H1 (cell line): ENCODE data around the gene RASGRF1. TPM values are rescaled to one million over a fixed set of nuclear protein-coding genes. Genes with fewer than 3 reads are reported as not detected.

ENCODE experiments used
- CBX5 ChIP-seq: fragments of 300-800, 300-1000 bp; sonication (generic); IDR thresholded peaks from 2 replicates; pipeline ENCODE4 v1.7.1; 2016; ENCODE audit warnings: antibody characterized with exemption, low read length, low read depth
- CBX8 ChIP-seq: fragments of 300-800, 300-1000 bp; sonication (generic); IDR thresholded peaks from 2 replicates; pipeline ENCODE4 v1.7.1; 2016; ENCODE audit warnings: low read depth, low read length, borderline replicate concordance
- NANOG ChIP-seq: IDR thresholded peaks from 2 replicates; pipeline ENCODE4 v1.6.1; 2011; ENCODE audit warnings: low read length, low read depth, mild to moderate bottlenecking, inconsistent platforms; ENCODE audit not compliant: insufficient read depth, poor library complexity, severe bottlenecking
- RXRA ChIP-seq: IDR thresholded peaks from 2 replicates; pipeline ENCODE4 v1.6.1; 2011; ENCODE audit warnings: low read depth, mild to moderate bottlenecking, low read length, moderate library complexity; ENCODE audit not compliant: insufficient read depth
- SP2 ChIP-seq: IDR thresholded peaks from 2 replicates; pipeline ENCODE4 v1.6.1; 2012; ENCODE audit warnings: mild to moderate bottlenecking, low read length, inconsistent platforms
- TAF1 ChIP-seq: IDR thresholded peaks from 2 replicates; pipeline ENCODE4 v1.6.1; 2011; ENCODE audit warnings: mild to moderate bottlenecking, low read depth, low read length
- YY1 ChIP-seq: IDR thresholded peaks from 2 replicates; pipeline ENCODE4 v1.6.1; 2011; ENCODE audit warnings: low read depth, mild to moderate bottlenecking, low read length
- polyA plus RNA-seq, 7 experiments: library from polyadenylated mRNA; depleted of rRNA in 3 of 7; stranded (reverse) in 5 of 7; unstranded in 2 of 7; fragments of >200 nt in 5 of 7; fragments of 200-250 nt in 2 of 7; gene quantifications; 1 replicate in 5 of 7; 2 replicates in 1 of 7; 4 replicates in 1 of 7; pipeline versions ENCODE4 v1.2.1 to v1.2.3, GENCODE V29; 2011 to 2013; ENCODE audit warnings: missing spikeins in 2 of 7, mixed read lengths in 2 of 7
- total RNA-seq: library from RNA; stranded (reverse); fragmentation: NEBNext Ultra II Directional; extraction: Animal tissue kit (Norgen Biotek cat#: 25700); gene quantifications from 2 replicates; pipeline ENCODE4 v1.2.1, GENCODE V29; 2021

Gene RASGRF1
- total and polyA plus RNA-seq, 2 of the 8 experiments (the other 6 are each of a cell fraction or from before 2014, with no cell fraction given) = 0.42 to 0.67 TPM

DNA sequence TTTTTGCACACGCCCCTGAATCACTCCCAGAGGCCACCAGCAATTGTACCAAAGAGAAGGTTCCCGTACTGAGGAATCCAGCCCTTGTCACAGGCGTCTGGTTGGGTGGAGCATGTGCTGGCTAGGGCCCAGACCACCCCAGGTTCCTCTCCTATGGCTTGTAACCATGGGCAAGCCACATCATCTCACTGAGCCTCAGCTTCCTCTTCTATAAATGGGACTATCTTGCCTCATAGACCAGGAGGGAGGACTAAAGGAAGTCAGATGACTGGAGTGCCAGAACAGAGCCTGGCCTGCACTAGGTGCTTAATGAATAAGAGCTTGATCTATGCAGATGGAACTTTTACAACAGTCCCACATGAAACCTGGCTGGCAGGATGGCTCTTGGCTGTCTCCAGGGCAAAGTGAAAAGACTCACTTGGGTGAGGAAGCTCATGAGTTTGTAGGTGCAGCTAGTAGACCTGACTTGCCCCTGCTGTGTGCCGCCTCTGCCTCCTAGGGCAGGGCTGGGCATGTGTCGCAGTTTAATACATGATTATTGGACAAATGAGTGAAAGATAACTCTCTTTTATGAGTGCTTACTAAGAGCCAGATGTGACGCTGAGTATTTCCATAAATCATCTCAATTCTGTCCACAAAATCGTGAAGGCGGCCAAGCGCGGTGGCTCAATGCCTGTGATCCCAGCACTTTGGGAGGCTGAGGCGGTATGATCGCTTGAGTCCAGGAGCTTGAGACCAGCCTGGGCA, 175.1 kb downstream of the RASGRF1 start (continued):
- TF ChIP-seq NANOG (no peak), YY1 (no peak), CBX5 (no peak), RXRA (no peak), CBX8 (no peak), TAF1 (no peak), SP2 (no peak)
- TF ChIP-seq, all 59 proteins: peak for 0
